SU-DHL-6 (cell line): ENCODE results near the gene GUCY1A2.

Experiments used
- EZH2phosphoT487 ChIP-seq: fragments of 200-600 bp; sonication (generic), shearing (Covaris generic); conservative IDR thresholded peaks from 2 replicates; pipeline ENCODE4 v1.6.1; 2018; ENCODE audit warnings: mild to moderate bottlenecking, antibody characterized with exemption, low read length, moderate library complexity, mixed read lengths
- TF ChIP-seq, protein P1 (sequence below): fragments of 200-600 bp; sonication (generic); IDR thresholded peaks from one replicate; pipeline ENCODE4 v1.5.1; 2017; ENCODE audit warnings: antibody characterized with exemption, mild to moderate bottlenecking, low read length, moderate library complexity; ENCODE audit not compliant: insufficient read depth, poor library complexity, severe bottlenecking

DNA sequence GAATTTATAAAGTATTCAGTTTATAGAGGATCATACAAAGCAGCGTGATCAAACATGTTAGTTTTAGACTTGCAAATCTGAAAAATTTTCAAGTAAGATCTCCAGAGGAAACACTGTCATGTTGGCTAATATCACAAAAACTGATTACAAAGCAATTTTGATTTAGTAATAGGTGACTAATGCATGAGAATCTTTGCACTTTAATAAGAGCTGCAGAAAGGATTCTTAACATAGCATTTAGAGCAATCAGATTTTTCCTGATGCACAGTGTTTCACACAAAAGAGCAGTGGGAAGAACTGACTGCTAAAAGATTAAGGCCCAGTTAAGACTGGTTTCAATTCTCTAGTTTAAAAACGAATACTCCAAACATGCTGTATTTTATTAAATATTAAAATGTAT, 321.2 kb downstream of the GUCY1A2 start:
- TF ChIP-seq, protein P1, sequence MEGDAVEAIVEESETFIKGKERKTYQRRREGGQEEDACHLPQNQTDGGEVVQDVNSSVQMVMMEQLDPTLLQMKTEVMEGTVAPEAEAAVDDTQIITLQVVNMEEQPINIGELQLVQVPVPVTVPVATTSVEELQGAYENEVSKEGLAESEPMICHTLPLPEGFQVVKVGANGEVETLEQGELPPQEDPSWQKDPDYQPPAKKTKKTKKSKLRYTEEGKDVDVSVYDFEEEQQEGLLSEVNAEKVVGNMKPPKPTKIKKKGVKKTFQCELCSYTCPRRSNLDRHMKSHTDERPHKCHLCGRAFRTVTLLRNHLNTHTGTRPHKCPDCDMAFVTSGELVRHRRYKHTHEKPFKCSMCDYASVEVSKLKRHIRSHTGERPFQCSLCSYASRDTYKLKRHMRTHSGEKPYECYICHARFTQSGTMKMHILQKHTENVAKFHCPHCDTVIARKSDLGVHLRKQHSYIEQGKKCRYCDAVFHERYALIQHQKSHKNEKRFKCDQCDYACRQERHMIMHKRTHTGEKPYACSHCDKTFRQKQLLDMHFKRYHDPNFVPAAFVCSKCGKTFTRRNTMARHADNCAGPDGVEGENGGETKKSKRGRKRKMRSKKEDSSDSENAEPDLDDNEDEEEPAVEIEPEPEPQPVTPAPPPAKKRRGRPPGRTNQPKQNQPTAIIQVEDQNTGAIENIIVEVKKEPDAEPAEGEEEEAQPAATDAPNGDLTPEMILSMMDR, result no peak
- TF ChIP-seq EZH2phosphoT487, result no peak
